ENCODE results near the gene EXOC4.
"Not testable (repeated sequence)": the region's sequence is repeated elsewhere in the genome, so short reads cannot be mapped to it uniquely, and the experiment has no call there.

Gene EXOC4

DNA sequence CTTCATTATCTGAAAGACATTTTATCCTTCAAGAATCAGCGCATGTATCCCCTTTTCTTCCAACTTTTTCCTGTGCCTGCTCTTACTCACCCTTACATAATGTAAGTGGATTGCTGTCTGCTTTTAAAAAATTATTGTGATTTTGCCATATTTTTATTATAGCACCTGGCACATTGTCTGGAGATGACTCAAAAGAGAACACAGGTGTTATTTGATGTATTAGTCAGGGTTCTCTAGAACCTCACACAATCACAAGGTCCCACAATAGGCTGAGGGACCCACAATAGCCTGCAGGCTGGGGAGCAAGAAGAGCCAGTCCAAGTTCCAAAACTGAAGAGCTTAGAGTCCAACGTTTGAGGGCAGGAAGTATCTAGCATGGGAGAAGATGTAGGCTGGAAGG is 390.0 kb downstream of the EXOC4 start:
- DNase-seq, result no peak

DNA sequence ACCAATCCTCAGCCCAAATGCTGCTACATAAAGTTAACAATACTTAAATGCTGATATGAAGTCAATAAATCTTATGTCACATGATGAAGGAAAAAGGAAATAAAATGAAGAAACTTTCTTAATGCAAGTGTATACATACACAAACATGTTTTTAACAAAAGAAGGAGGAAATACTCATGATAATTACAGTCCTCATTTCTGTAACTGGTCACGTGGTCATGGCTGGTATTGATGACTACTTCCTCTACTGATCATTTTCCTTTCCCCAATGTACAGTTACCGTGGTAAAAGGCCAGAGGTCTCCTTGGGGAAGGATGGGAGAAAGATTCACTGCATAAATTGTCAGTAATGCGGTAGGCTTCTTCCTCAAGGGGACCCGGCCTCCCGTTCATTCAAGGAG is 390.8 kb downstream of the EXOC4 start:
- not testable (repeated sequence) for DNase-seq

DNA sequence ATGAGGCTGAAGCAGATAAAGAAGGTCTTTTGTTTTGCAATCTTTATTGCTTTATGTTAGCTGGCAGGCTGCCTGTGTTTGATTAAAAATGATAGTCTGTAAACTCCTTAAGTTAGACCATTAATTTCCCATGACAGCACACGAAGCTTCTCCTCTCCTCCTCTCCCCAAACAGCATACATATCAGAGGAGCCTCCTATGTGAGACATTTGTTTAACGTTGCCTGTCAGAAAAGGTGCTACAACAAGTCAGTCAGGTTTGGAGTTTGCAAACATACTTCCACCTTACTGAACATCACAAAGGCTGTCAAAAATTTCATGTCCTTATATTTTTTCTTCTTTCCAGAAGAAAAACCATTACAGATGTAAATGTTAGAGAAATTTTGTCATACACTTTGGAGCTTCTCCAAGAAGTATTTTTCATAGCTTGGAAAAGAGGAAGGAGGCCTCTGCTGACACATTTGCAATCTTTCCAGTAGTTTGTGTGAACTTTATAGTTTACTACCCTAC is 393.1 kb downstream of the EXOC4 start:
- no peak for DNase-seq

- DNase-seq, result no peak
Measured at GRCh38 chr7:133646472-133647315, 393.8 kb downstream of the EXOC4 start.

DNA sequence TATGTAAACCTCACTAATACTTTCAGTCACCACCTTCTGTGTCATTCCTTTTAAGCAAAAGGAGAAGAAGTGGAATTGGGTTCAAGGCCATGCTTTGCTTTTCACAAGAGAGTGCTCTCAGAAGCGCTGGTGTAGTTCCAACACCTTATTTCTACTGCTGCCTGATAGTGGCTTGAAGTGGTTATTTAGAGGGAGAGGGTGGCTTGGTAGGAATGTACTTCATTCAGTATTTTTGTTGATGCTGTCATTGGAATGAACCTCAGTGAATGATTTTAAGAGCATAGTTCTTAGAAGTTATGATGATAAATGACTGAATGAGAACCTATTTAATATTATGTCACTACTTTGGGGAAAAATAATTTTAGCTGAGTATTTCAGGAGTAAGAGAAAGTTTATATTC is 396.7 kb downstream of the EXOC4 start:
- no peak for DNase-seq

- no peak for DNase-seq
Measured at GRCh38 chr7:133650069-133650468, 397.2 kb downstream of the EXOC4 start.

GRCh38 chr7:133650487-133651300 is 397.8 kb downstream of the EXOC4 start:
- no peak for DNase-seq

GRCh38 chr7:133652547-133652946 is 399.7 kb downstream of the EXOC4 start:
- DNase-seq, result no peak

GRCh38 chr7:133654547-133654946 is 401.7 kb downstream of the EXOC4 start:
- no peak for DNase-seq

DNA sequence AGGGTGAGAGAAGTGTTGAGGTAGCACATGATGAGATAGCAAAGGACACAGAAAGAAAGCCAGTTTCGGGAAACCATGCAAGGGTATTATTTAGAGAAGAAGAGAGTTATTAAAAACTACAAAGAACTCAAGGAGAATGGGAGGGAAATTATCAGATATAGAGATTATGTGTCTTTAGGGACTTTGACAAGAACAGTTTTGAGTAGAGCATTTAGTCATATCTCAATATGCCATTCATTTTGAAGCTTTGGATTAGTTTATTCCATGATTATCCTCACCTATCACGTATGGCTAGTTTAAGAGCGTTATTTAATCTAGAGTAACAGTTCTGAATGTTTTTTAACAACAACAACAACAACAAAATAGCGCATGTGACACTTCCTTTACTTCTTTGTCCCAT is 409.4 kb downstream of the EXOC4 start:
- DNase-seq, result no peak

DNA sequence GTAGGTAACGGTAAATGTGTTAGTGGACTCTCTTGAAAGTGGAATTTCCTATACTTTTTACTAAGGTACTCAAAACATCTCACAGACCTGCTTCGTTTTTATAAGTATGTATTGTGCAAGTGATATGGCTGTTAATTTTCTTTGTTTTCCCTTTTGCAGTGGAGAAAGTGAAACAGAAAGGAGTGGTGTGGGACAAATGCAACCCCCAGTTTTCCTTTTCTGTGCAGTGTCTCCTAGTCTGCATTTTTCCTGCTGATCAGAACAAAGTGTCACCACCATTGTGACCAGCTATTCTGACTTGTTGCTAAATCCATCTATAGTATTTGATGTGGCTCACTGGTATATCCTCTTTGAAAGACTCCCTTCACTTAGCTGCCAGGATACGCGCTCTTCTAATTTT is 410.0 kb downstream of the EXOC4 start:
- no peak for DNase-seq

GRCh38 chr7:133664528-133664927 is 411.6 kb downstream of the EXOC4 start:
- DNase-seq, result no peak

DNA sequence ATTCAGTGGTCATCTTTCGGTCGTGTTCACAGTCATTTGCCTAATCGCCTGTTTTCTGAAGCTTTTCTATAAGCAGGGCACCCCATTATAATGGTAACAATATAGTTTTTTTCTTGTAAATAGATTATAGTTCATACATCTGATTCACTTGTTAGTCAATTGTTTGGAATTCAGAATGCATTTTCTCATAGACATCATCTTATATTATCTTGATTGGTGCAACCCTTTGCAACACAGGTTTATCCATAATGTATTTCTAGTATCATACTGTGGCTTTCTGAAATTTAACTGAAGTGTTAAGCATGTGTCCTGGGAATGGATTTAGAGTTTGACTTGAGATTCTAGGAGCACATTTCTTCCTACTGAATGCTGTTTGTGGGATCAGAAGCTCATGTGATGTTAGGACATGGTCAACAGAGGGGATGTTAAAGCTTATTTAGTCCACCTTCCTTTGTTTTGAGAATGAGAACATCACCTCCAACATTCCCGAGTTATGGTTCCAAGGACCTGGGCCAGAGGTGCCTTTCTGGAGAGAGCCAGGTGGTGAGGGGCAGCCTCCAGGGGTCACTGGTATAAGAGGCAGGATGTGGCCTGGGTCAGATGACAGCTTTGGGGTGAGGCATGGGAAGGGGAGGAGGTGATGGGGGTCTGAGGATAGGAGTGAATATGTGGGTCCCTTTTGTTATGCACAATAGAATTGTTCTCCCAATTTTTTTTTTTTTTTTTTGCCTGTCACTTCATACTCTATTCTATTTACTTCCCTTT is 415.6 kb downstream of the EXOC4 start:
- DNase-seq, result no peak

DNA sequence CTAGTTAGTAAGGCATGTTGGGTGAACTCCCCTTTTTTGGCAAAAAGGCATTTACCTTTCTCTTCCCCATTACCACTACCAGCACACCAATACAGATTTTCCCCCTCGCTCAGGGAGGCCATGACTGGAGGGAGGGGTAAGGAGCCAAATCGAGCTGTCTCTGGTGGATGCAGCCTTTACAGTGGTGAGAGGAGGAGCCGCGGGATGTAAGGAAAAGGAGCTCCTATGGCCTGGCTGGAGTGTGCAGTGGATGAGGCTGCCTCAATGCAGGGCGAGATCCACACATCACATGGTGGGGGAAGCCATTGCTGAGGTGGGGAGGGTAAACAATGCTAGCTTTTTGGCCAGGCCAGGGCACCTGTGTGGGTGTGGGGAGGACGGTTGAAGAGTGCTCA is 416.2 kb downstream of the EXOC4 start:
- DNase-seq, result no peak

GRCh38 chr7:133670250-133670649 is 417.4 kb downstream of the EXOC4 start:
- DNase-seq, result no peak

- no peak for DNase-seq
Measured at GRCh38 chr7:133672866-133673265, 420.0 kb downstream of the EXOC4 start.

- DNase-seq, result no peak
Measured at GRCh38 chr7:133674079-133674763, 421.3 kb downstream of the EXOC4 start.

DNA sequence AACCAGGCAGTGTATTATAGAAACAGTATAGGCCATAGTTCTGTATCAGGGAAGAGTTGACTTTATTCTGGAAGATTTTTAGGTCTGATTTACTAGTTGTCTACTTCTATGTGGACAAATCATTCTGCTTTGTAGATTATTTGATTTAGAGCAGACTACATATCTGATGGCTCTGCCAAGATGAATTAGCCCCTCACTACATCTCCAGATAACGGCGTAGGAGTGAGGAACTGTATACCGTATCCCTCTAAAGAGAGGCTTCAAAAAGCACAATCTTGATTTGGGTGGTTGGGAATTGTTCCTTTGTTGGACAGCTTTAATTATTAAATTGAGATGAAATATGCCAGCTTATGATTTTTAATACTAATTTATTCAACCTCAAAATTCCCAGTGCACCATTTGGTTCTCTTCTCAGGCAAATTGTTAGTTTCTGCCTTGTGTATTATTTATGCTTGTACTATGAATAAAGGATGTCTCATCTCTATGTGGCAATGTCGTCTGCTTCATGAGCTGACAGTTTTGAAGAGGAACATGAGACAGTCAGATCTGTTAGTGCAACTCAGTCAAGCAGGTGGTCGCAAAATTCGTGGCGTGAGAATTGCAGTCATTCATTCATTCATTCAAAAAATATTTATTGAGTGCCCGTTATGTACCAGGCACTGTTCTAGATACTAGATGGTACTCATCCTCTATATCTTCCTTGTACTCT is 422.8 kb downstream of the EXOC4 start:
- no peak for DNase-seq

DNA sequence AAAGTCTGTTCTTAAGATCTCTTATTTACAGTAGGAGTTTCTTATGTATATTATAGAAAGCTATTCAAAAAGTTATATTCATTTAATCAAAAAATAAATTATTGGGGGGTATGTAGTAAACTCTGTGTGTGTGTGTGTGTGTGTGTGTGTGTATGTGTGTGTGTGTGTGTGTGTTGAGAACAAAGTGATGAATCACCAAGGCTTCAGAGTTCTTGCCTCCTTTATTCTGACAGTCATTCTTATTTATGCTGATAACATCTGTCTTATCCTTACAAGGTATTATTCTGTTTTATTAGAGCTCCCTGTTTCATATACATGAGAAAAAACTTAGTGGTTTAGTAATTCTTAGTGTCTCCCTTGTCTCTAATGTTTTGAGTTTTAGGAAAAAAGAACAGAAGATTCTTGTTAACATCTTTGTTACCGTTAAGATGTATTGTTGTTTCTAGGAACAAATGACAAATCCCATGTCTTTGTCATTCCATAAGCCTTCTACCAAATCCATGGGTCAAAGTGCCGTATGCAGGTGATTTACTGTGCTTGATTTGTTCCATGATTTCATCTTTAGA is 424.0 kb downstream of the EXOC4 start:
- no peak for DNase-seq

DNA sequence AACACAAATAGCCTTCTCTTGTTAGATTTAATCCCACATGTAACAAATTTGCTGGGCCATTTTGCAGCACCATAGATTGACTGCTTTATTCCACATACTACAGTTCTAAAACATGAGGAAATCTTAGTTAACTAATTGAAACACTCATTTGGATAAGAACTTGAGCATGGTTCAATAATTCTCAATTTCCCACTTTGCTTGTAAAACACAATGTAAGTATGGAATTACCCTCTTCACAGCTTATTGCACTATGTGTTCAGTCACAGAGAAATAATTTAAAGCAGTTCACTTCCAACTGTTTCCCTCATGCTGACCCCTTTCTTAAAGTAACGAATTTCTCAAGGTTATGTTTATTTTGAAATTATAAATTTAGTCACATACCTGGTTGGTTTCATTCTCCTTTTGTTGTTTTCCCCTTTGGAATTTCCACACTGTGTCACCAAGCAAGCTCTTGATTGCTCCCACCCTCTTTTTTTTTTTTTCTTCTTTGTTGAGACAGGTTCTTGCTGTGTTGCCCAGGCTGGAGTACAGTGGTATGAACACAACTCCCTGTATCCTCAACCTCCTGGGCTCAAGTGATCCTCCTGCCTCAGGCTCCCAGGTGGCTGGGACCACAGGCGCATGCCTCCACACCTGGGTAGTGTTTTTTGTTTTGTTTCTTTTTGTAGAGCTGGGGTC is 425.4 kb downstream of the EXOC4 start:
- no peak for DNase-seq

DNA sequence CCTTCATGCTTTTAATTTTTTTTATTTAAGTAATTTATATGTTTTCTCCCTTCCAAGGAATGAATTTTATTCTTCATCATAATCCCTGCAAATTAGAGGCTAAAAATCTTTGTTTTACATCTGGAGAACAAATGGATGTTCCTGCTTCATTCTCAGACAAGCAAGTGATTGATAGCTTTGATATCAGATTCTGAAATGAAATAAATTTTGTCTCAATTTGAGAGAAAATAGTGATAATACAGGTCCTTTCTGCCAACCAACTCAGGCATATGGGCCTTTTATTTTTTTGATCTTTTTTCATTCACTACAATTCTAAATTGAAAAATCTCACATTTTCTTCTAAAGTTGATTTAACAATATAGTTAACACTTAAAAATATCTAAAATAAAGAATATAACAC is 427.1 kb downstream of the EXOC4 start:
- no peak for DNase-seq

All from NCI-H526 treated with DMSO at 0.1 percent for 48 hours (cell line).